Measurements from ENCODE around the gene IRX4. TPM values are rescaled to one million over a fixed set of nuclear protein-coding genes. Genes with fewer than 3 reads are reported as not detected.

IRX4 gene
- total RNA-seq (not detected), polyA plus RNA-seq (0.07 TPM)
- long read RNA-seq, donor 1, result 0 reads
- long read RNA-seq, donor 2, result 0 reads
- long read RNA-seq, donor 3, result 0 reads
- long read RNA-seq, donor 4, result 0 reads
- long read RNA-seq, donor 5, result 0 reads
- long read RNA-seq, donor 6, result 0 reads
- long read RNA-seq, donor 7, result 0 reads
- long read RNA-seq, donor 8, result 0 reads
- long read RNA-seq, donor 9, result 0 reads
- long read RNA-seq, donor 10, result 0 reads

DNA sequence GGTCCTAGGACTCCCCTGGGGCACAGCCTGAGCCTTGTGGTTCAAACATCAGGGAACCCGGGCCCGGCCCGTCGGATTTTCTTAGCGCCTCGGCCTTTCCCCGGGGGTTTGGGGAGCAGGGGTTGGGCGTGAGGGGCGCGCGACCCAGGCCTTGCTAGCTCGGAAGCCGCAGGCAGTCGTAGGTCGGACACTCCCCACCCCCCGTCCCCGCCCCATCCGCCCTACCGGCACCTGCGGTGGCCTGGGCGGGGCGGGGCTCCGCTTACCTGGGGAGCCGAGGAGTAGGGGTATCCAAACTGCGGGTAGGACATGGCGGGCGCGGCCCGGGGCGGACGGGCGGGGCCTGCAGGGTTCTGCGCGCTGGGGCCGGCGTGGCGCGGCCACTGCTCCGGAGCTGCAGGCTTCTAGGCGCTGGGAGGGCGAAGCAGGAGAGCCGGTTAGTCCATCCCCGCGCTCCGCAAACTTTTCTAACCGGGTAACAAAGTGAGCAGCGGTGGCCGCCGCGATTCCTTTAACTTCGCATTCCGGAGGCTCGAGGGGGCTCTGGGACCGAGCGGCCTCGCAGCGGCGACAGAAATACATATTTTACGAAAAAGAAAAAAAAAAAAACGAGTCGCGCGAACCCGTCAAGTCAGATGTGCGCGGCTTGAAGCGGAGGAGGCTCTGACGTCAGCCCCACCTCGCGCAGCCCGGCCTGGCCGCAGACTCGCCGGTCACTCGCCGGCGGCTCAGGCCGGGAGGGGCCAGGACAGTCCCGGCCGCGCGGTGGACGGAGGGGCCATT is at the start of gene IRX4:
TSS of gene IRX4 (minus strand) at position 589 of the 783 bp plus-strand sequence. CDS start at position 311, 278 bp downstream.
- Histone ChIP-seq H3K4me3 (ENCODE audit: low read length in 2 of 2) (no peak within 1 kb of the TSS), H3K9me3 (ENCODE audit: control insufficient read depth in 2 of 2, insufficient read depth in 1 of 2, low read length in 1 of 2) (peaks cover 0 to 3% of the 10 kb centered on the region in 2 donors), H3K4me1 (ENCODE audit: control insufficient read depth in 2 of 2, insufficient read depth in 2 of 2, low read length in 2 of 2) (no peaks in the 10 kb centered on the region), H3K27ac (ENCODE audit: low read depth in 1 of 2, low read length in 1 of 2) (no peak within 1 kb of the TSS), H3K36me3 (ENCODE audit: control insufficient read depth in 2 of 2, insufficient read depth in 2 of 2, low read length in 1 of 2) (no peaks in the 10 kb centered on the region), H3K27me3 (ENCODE audit: control insufficient read depth in 2 of 2, insufficient read depth in 1 of 2, low read length in 1 of 2) (peaks cover 97% of the 10 kb centered on the region in 2 donors)
- 4% methylated on average over 83 of the region's 83 CpGs for WGBS
- DNase-seq (ENCODE audit: low read depth in 6 of 9, low spot score in 9 of 9), result no peak

DNA sequence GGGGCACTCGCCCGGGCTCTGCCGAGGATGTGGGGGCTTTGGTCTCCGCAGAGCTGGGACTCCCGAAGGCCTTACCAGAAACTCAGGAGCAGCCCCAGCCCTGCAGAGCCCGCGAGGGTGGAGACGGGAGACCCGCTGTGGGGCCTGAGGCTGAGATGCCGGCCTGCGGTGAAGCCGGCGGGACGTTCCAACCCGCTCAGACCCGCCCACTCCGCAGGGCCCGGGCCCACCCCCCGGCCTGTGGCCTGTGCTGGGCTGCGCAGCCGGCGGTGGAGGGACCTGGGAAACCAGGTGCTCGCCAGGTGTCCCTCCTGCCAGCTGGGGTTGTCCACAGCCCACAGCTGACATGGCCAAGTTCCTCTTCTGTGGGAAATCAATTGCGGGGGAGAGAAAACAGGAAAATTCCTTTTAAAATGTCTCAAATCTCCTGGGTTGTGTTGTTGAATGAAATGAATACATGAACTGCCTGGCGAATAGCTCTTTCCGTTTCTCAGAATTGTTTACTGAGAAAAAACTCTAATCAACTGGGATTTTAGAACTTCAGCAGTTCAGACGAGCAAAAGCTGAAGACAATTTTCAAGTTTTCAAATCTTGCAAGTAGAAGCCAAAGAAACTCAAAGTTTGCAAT is 49.0 kb upstream of the IRX4 start:
- WGBS, result 5% methylated on average over 27 of the region's 27 CpGs
- Histone ChIP-seq H3K4me1 (ENCODE audit: control insufficient read depth in 2 of 2, insufficient read depth in 2 of 2, low read length in 2 of 2) (no peaks in the 10 kb centered on the region), H3K4me3 (ENCODE audit: low read length in 2 of 2) (peak overlapping the region in 1 of 2 donors; percentile 21), H3K27me3 (ENCODE audit: control insufficient read depth in 2 of 2, insufficient read depth in 1 of 2, low read length in 1 of 2) (peaks cover 26 to 62% of the 10 kb centered on the region in 2 donors), H3K36me3 (ENCODE audit: control insufficient read depth in 2 of 2, insufficient read depth in 2 of 2, low read length in 1 of 2) (no peaks in the 10 kb centered on the region), H3K9me3 (ENCODE audit: control insufficient read depth in 2 of 2, insufficient read depth in 1 of 2, low read length in 1 of 2) (peaks cover 3% of the 10 kb centered on the region in 2 donors), H3K27ac (ENCODE audit: low read depth in 1 of 2, low read length in 1 of 2) (no peak overlapping the region)
- peak in 1 of 9 donors; percentile 5 for DNase-seq (ENCODE audit: low read depth in 6 of 9, low spot score in 9 of 9)

GRCh38 chr5:1930880-1931603 is 48.3 kb upstream of the IRX4 start:
- DNase-seq (ENCODE audit: low read depth in 6 of 9, low spot score in 9 of 9), result no peak
- whole genome bisulfite sequencing, result 4% methylated on average over 66 of the region's 66 CpGs
- H3K4me3 ChIP-seq (ENCODE audit: low read length in 2 of 2), result peak overlapping the region in 1 of 2 donors; percentile 21
- peak overlapping the region in 1 of 2 donors; percentile 34 for H3K27ac ChIP-seq (ENCODE audit: low read depth in 1 of 2, low read length in 1 of 2)
- H3K9me3 ChIP-seq (ENCODE audit: control insufficient read depth in 2 of 2, insufficient read depth in 1 of 2, low read length in 1 of 2), result peaks cover 3% of the 10 kb centered on the region in 2 donors
- peaks cover 26 to 64% of the 10 kb centered on the region in 2 donors for H3K27me3 ChIP-seq (ENCODE audit: control insufficient read depth in 2 of 2, insufficient read depth in 1 of 2, low read length in 1 of 2)
- H3K4me1 ChIP-seq (ENCODE audit: control insufficient read depth in 2 of 2, insufficient read depth in 2 of 2, low read length in 2 of 2), result no peaks in the 10 kb centered on the region
- H3K36me3 ChIP-seq (ENCODE audit: control insufficient read depth in 2 of 2, insufficient read depth in 2 of 2, low read length in 1 of 2), result no peaks in the 10 kb centered on the region

DNA sequence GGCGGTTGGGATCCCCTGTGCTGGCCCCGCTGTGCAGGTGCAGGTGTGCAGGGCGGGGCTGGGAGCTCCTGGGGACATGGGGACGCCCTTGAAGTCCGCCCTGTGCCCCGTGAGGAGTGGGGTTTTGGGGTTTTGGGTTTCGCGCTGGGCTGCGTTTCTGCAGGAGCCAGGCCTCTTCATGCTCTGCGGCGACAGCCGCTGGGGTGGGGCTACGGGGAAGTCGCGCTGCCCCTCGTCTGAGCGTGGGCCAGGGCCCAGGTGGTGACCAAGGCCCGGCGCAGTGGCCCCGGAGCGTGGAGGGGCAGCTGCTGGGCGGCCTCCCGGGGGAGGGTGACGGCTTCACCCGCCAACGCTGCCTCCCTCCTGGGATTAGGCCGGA is 47.8 kb upstream of the IRX4 start:
- 8% methylated on average over 27 of the region's 27 CpGs for WGBS
- Histone ChIP-seq H3K27me3 (ENCODE audit: control insufficient read depth in 2 of 2, insufficient read depth in 1 of 2, low read length in 1 of 2) (peaks cover 26 to 66% of the 10 kb centered on the region in 2 donors), H3K36me3 (ENCODE audit: control insufficient read depth in 2 of 2, insufficient read depth in 2 of 2, low read length in 1 of 2) (no peaks in the 10 kb centered on the region), H3K4me1 (ENCODE audit: control insufficient read depth in 2 of 2, insufficient read depth in 2 of 2, low read length in 2 of 2) (no peaks in the 10 kb centered on the region), H3K9me3 (ENCODE audit: control insufficient read depth in 2 of 2, insufficient read depth in 1 of 2, low read length in 1 of 2) (peaks cover 3% of the 10 kb centered on the region in 2 donors), H3K27ac (ENCODE audit: low read depth in 1 of 2, low read length in 1 of 2) (peak overlapping the region in 1 of 2 donors; percentile 34), H3K4me3 (ENCODE audit: low read length in 2 of 2) (peak overlapping the region in 1 of 2 donors; percentile 6)
- peak in 1 of 9 donors; percentile 13 for DNase-seq (ENCODE audit: low read depth in 6 of 9, low spot score in 9 of 9)

GRCh38 chr5:1929108-1929991 is 46.6 kb upstream of the IRX4 start:
- Histone ChIP-seq H3K4me3 (ENCODE audit: low read length in 2 of 2) (no peak overlapping the region), H3K9me3 (ENCODE audit: control insufficient read depth in 2 of 2, insufficient read depth in 1 of 2, low read length in 1 of 2) (peaks cover 3% of the 10 kb centered on the region in 2 donors), H3K27me3 (ENCODE audit: control insufficient read depth in 2 of 2, insufficient read depth in 1 of 2, low read length in 1 of 2) (peaks cover 26 to 61% of the 10 kb centered on the region in 2 donors), H3K36me3 (ENCODE audit: control insufficient read depth in 2 of 2, insufficient read depth in 2 of 2, low read length in 1 of 2) (no peaks in the 10 kb centered on the region), H3K27ac (ENCODE audit: low read depth in 1 of 2, low read length in 1 of 2) (no peak overlapping the region), H3K4me1 (ENCODE audit: control insufficient read depth in 2 of 2, insufficient read depth in 2 of 2, low read length in 2 of 2) (no peaks in the 10 kb centered on the region)
- no peak for DNase-seq (ENCODE audit: low read depth in 6 of 9, low spot score in 9 of 9)
- 87% methylated on average over 9 of the region's 9 CpGs for WGBS

DNA sequence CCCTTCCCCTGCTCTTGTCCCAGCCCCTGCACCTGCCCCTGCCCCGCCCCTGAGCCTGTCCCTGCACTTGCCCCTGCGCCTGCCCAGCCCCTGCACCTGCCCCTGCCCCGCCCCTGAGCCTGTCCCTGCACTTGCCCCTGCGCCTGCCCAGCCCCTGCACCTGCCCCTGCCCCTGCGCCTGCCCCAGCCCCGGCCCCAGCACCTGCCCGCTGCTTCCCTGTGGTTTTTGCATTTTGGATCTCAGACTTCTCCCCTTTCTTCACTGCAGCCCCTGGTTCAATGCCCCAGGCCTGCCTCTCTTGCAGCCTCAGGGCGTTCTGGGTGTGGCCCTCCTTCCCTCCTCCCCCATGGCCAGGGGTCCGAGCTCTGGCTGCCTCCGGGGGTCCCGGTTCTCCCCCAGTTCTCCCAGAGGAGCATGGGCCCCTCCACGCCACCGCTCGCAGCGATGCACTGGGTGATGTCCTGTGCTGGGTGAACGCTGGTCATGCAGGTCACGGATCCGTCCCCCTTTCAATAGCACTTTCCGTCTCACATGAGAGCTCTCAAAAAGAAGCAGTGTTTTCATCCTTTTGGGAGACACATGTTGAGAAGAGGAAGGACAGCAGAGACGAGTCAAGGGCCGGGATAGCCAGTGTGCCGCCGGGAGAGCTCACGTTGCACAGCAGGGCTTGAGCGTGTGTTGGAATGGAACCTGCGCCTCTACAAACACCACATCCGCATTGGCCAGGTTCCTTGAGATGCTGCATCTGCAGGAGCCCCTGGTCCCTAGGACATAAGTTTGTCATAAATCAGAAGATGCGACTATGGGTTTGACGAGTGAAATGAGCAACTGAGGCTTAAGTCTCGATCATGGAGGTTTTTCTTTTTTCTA is 44.0 kb upstream of the IRX4 start:
- no peak overlapping the region for H3K27ac ChIP-seq (ENCODE audit: low read depth in 1 of 2, low read length in 1 of 2)
- no peak for DNase-seq (ENCODE audit: low read depth in 6 of 9, low spot score in 9 of 9)
- 78% methylated on average over 30 of the region's 30 CpGs for whole genome bisulfite sequencing
- H3K36me3 ChIP-seq (ENCODE audit: control insufficient read depth in 2 of 2, insufficient read depth in 2 of 2, low read length in 1 of 2), result no peaks in the 10 kb centered on the region
- H3K27me3 ChIP-seq (ENCODE audit: control insufficient read depth in 2 of 2, insufficient read depth in 1 of 2, low read length in 1 of 2), result peaks cover 16 to 44% of the 10 kb centered on the region in 2 donors
- no peak overlapping the region for H3K4me3 ChIP-seq (ENCODE audit: low read length in 2 of 2)
- H3K9me3 ChIP-seq (ENCODE audit: control insufficient read depth in 2 of 2, insufficient read depth in 1 of 2, low read length in 1 of 2), result peaks cover 3% of the 10 kb centered on the region in 2 donors
- H3K4me1 ChIP-seq (ENCODE audit: control insufficient read depth in 2 of 2, insufficient read depth in 2 of 2, low read length in 2 of 2), result no peaks in the 10 kb centered on the region

- no peak overlapping the region for H3K4me3 ChIP-seq (ENCODE audit: low read length in 2 of 2)
- no peak for DNase-seq (ENCODE audit: low read depth in 6 of 9, low spot score in 9 of 9)
- WGBS, result 54% methylated on average over 5 of the region's 5 CpGs
- peaks cover 9 to 38% of the 10 kb centered on the region in 2 donors for H3K27me3 ChIP-seq (ENCODE audit: control insufficient read depth in 2 of 2, insufficient read depth in 1 of 2, low read length in 1 of 2)
- H3K4me1 ChIP-seq (ENCODE audit: control insufficient read depth in 2 of 2, insufficient read depth in 2 of 2, low read length in 2 of 2), result no peaks in the 10 kb centered on the region
- H3K36me3 ChIP-seq (ENCODE audit: control insufficient read depth in 2 of 2, insufficient read depth in 2 of 2, low read length in 1 of 2), result no peaks in the 10 kb centered on the region
- H3K27ac ChIP-seq (ENCODE audit: low read depth in 1 of 2, low read length in 1 of 2), result no peak overlapping the region
- peaks cover 3% of the 10 kb centered on the region in 2 donors for H3K9me3 ChIP-seq (ENCODE audit: control insufficient read depth in 2 of 2, insufficient read depth in 1 of 2, low read length in 1 of 2)
Observed at GRCh38 chr5:1926071-1926440, 43.3 kb upstream of the IRX4 start.
